ENCODE results near the gene PLPP7. TPM values are rescaled to one million over a fixed set of nuclear protein-coding genes. Genes with fewer than 3 reads are reported as not detected.

The PLPP7 gene
- 0.07 to 0.08 TPM in 2 of 5 replicates, not detected in the others for total RNA-seq (2022; extraction: Qiagen RNA extraction)

DNA sequence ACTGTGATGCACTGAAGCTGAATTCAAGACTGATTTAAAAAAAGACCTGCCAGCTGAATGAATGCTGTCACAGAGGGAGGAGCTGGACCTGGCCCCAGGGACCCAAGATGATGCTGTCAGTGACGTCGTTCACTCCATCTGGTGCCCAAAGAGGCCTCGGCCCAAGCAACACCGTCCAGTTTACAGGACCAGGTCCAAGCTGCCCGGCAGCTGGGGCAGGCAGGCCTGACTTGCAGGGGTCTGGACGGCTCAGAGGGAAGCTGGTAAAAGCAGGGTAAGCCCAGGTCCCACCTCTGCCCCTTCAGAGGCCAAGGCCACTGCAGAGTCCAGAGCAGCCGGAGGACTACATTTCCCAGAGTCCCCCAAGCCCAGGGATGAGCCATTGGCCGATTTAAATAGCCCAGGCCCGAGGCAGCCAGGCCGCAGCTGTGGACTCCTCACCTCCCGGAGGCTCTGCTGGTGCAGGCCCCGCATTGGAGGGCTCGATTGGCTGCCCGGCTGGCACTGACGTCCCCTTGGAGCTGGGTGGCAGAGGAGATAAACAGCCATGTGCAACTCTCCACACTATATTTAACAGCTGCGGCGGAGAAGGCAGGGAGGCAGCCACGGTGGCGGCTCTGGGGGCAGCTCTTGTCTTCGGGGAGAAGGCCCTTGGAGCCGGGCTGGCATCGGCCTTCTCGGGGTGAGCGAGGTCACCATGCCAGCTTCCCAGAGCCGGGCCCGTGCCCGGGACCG lies at the start of gene PLPP7:
Gene PLPP7, plus strand, starts transcription at position 423 of the 735 bp plus-strand sequence. Its CDS starts 275 bp downstream, at position 698.

DNA sequence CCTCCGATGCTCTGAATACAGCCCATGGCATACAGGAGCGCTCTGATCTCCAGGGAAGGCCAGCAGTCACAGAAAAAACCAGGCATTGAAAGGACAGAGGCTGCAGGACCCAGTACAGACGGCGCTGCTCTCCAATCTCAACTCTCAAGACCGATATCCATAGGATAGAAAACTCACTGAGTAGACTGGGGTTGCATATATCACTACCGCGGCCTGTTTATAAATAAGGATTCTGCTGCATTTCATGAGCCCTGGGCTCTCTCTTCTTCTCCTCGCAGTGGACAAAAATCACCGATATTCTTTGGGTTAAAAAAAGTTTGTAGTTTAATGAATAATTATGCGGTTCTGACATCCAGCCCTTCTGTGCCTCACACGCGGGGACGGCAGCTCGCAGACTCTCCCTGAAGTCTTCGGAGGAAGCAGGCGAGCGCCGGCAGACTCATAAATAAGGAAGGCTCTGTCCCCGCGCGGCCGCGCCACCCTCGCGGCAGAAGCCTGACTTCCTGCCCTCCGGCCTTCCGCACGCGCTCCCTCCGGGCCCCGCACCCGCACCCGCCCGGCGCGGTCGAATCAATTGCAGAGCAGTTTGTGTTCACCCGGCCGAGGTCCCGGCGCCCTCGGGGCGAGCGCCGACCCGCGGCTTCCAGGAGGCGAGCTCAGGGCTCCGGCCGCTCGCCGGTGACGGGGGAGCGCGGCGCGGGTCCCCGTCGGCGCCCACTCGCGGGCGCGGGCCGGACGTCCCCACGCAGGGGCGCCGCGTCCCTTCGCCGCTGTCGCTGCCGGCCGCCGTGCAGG lies 13.2 kb upstream of the PLPP7 start, which contains the start of gene FAM78A:
Gene FAM78A, minus strand, starts transcription at position 417 of the 795 bp plus-strand sequence. Its CDS starts 331 bp downstream, at position 86.

Other genes with a start within 250 kb of the PLPP7 start
- gene AIF1L, start 193.2 kb upstream of the PLPP7 start, total RNA-seq (2022; extraction: Qiagen RNA extraction): 1.4 to 1.6 TPM (median 1.5 TPM) in 5 replicates
- 23.3 to 28.0 TPM (median 25.2 TPM) in 5 replicates for gene NUP214, start 164.1 kb upstream of the PLPP7 start, total RNA-seq (2022; extraction: Qiagen RNA extraction)
- gene FAM78A, start 13.2 kb upstream of the PLPP7 start, total RNA-seq (2022; extraction: Qiagen RNA extraction): 0.32 to 0.69 TPM (median 0.42 TPM) in 5 replicates
- 50.9 to 75.5 TPM (median 73.2 TPM) in 5 replicates for gene PRRC2B, start 104.4 kb downstream of the PLPP7 start, total RNA-seq (2022; extraction: Qiagen RNA extraction)
- 14.4 to 19.3 TPM (median 16.8 TPM) in 5 replicates for gene POMT1, start 213.2 kb downstream of the PLPP7 start, total RNA-seq (2022; extraction: Qiagen RNA extraction)
- gene UCK1, start 241.5 kb downstream of the PLPP7 start, total RNA-seq (2022; extraction: Qiagen RNA extraction): 19.1 to 24.5 TPM (median 22.4 TPM) in 5 replicates

All from A549 treated with CORT108297 at 1 μM for 4 hours (cell line).